Measurements from ENCODE around the gene PLCZ1. TPM values are rescaled to one million over a fixed set of nuclear protein-coding genes. Genes with fewer than 3 reads are reported as not detected.

PLCZ1 gene
- total and polyA plus RNA-seq, 2 experiments from 2014 or later, result not detected

DNA sequence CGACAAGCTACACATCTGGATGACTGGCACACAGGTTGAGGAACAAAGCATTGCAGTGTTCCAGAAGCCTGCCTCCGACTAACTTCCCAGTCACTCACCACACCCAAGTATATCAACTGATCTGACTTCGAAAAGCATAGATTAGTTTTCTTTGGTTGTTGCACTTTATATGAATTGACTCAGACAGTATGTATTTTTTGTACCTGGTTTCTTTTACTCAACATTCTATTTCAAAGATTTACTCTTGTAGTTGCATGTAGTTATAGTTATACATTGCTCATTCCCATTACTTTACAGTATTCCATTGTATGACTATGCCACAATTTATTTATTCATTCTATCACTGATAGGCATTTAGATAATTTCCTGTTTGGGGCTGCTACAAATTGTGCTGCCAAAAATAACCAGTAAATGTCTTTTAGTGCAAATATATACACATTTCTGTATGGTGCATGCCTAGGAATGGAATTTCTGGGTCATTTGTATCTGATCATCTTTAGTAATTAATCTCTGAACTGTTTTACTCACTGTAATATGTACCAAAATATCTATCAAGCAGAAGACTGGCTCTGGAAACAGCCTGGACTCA, 17.8 kb downstream of the PLCZ1 start:
- no peak overlapping the region for H2AFZ ChIP-seq
- H3K4me3 ChIP-seq, result no peak overlapping the region
- no peak overlapping the region for H3K4me2 ChIP-seq
- no peaks in the 10 kb centered on the region for H3K4me1 ChIP-seq (ENCODE audit: insufficient read depth)
- H3K36me3 ChIP-seq (replicated peaks; ENCODE audit: insufficient read depth, low read depth), result no peaks in the 10 kb centered on the region
- no peaks in the 10 kb centered on the region for H3K9me3 ChIP-seq (ENCODE audit: low read depth)
- no peak for DNase-seq (ENCODE audit: low spot score)
- peaks cover 3% of the 10 kb centered on the region for H3K9me2 ChIP-seq (replicated peaks; ENCODE audit: insufficient read depth)
- H3K27me3 ChIP-seq, result no peaks in the 10 kb centered on the region
- H3K79me2 ChIP-seq, result no peaks in the 10 kb centered on the region
- H4K20me1 ChIP-seq (ENCODE audit: insufficient read depth, poor library complexity, severe bottlenecking), result no peaks in the 10 kb centered on the region
- no peak overlapping the region for H3K27ac ChIP-seq
- WGBS (ENCODE audit: low lambda C conversion rate, missing lambda C conversion rate), result 74% methylated on average over 3 of the region's 3 CpGs
- TF ChIP-seq EZH2phosphoT487 (IDR thresholded peaks at IDR 0.05; ENCODE audit: low read depth, severe bottlenecking, unreplicated experiment), result no peak
- TF ChIP-seq, protein P1, sequence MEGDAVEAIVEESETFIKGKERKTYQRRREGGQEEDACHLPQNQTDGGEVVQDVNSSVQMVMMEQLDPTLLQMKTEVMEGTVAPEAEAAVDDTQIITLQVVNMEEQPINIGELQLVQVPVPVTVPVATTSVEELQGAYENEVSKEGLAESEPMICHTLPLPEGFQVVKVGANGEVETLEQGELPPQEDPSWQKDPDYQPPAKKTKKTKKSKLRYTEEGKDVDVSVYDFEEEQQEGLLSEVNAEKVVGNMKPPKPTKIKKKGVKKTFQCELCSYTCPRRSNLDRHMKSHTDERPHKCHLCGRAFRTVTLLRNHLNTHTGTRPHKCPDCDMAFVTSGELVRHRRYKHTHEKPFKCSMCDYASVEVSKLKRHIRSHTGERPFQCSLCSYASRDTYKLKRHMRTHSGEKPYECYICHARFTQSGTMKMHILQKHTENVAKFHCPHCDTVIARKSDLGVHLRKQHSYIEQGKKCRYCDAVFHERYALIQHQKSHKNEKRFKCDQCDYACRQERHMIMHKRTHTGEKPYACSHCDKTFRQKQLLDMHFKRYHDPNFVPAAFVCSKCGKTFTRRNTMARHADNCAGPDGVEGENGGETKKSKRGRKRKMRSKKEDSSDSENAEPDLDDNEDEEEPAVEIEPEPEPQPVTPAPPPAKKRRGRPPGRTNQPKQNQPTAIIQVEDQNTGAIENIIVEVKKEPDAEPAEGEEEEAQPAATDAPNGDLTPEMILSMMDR (IDR thresholded peaks at IDR 0.05; ENCODE audit: poor library complexity), result no peak
- TF ChIP-seq EZH2 (IDR thresholded peaks at IDR 0.05; ENCODE audit: borderline replicate concordance), result no peak

DNA sequence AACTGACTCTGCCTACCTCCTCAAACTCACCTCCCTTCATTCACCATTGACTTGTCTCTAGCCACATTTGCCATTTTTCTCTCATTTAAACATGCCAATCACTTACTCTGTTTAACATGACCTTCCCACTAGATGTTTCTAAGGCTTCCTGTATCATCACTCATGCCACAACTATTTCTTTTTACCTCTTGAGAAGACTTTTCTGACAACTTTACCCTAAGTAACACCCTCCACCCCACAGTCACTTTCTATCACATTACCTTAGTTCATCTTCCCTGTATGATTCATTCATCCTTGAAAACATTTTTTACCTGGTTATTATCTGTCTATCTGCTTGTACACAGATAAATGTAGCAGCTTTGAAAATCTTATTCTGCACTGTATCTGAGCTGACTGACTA, 19.4 kb downstream of the PLCZ1 start:
- no peak for DNase-seq (ENCODE audit: low spot score)
- no peak overlapping the region for H2AFZ ChIP-seq
- no peaks in the 10 kb centered on the region for H3K79me2 ChIP-seq
- no peaks in the 10 kb centered on the region for H3K36me3 ChIP-seq (replicated peaks; ENCODE audit: insufficient read depth, low read depth)
- H3K4me1 ChIP-seq (ENCODE audit: insufficient read depth), result no peaks in the 10 kb centered on the region
- H3K27me3 ChIP-seq, result no peaks in the 10 kb centered on the region
- no peaks in the 10 kb centered on the region for H4K20me1 ChIP-seq (ENCODE audit: insufficient read depth, poor library complexity, severe bottlenecking)
- no peak overlapping the region for H3K27ac ChIP-seq
- no peaks in the 10 kb centered on the region for H3K9me3 ChIP-seq (ENCODE audit: low read depth)
- no peak for TF ChIP-seq EZH2 (IDR thresholded peaks at IDR 0.05; ENCODE audit: borderline replicate concordance)
- TF ChIP-seq EZH2phosphoT487 (IDR thresholded peaks at IDR 0.05; ENCODE audit: low read depth, severe bottlenecking, unreplicated experiment), result no peak
- TF ChIP-seq, protein P1 (IDR thresholded peaks at IDR 0.05; ENCODE audit: poor library complexity), result no peak
- H3K9me2 ChIP-seq (replicated peaks; ENCODE audit: insufficient read depth), result no peaks in the 10 kb centered on the region
- H3K4me2 ChIP-seq, result no peak overlapping the region
- no peak overlapping the region for H3K4me3 ChIP-seq

DNA sequence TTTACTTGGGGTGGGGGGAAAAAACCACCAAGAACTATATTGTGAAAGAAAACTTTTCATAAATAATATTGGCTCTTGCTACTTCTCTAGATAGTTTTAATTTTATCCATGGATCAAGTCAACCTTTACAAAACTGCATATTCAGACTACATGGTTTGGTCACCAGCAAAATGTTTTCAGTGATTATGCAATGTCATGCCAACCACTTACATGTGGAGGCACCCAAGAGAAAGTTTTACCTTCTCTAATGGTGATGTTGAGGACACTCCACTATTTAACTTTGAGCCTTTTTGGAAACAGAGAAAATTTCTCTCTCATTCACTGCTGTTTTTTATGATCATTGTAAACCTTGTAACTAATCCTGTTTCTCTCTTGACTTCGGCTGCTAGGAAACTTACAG, 21.6 kb downstream of the PLCZ1 start:
- Histone ChIP-seq H3K9me2 (replicated peaks; ENCODE audit: insufficient read depth) (no peaks in the 10 kb centered on the region), H4K20me1 (ENCODE audit: insufficient read depth, poor library complexity, severe bottlenecking) (no peaks in the 10 kb centered on the region), H3K36me3 (replicated peaks; ENCODE audit: insufficient read depth, low read depth) (no peaks in the 10 kb centered on the region), H3K4me2 (no peak overlapping the region), H3K4me3 (no peak overlapping the region), H2AFZ (no peak overlapping the region), H3K9me3 (ENCODE audit: low read depth) (no peaks in the 10 kb centered on the region), H3K27me3 (no peaks in the 10 kb centered on the region), H3K4me1 (ENCODE audit: insufficient read depth) (no peaks in the 10 kb centered on the region), H3K27ac (no peak overlapping the region), H3K79me2 (no peaks in the 10 kb centered on the region)
- no peak for DNase-seq (ENCODE audit: low spot score)
- TF ChIP-seq EZH2phosphoT487 (IDR thresholded peaks at IDR 0.05; ENCODE audit: low read depth, severe bottlenecking, unreplicated experiment), result no peak
- 42% methylated on average over 1 of the region's 1 CpG for WGBS (ENCODE audit: low lambda C conversion rate, missing lambda C conversion rate)

DNA sequence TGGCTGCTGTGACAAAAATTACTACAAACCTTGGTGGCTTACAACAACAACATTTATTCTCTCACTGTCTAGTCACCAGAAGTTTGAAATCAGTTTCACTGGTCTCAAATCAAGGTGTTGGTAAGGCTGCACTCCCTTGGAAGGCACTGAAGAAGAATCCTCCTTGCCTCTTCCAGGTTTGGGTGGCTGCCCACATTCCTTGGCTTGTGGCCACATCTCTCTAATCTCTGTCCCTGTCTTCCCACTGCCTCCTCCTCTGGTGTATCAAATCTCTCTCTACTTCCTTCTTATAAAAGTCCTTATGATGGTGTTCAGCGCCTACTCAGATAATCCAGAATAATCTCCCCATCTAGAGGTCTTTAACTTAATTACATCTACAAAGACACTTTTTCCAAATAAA, 31.0 kb downstream of the PLCZ1 start:
- Histone ChIP-seq H3K4me1 (ENCODE audit: insufficient read depth) (no peaks in the 10 kb centered on the region), H3K27ac (no peak overlapping the region), H3K27me3 (no peaks in the 10 kb centered on the region), H3K9me3 (ENCODE audit: low read depth) (no peaks in the 10 kb centered on the region), H4K20me1 (ENCODE audit: insufficient read depth, poor library complexity, severe bottlenecking) (no peaks in the 10 kb centered on the region), H3K4me3 (no peak overlapping the region), H3K9me2 (replicated peaks; ENCODE audit: insufficient read depth) (no peaks in the 10 kb centered on the region), H2AFZ (no peak overlapping the region), H3K36me3 (replicated peaks; ENCODE audit: insufficient read depth, low read depth) (no peaks in the 10 kb centered on the region), H3K79me2 (no peaks in the 10 kb centered on the region), H3K4me2 (no peak overlapping the region)
- WGBS (ENCODE audit: low lambda C conversion rate, missing lambda C conversion rate), result 100% methylated on average over 1 of the region's 1 CpG
- no peak for DNase-seq (ENCODE audit: low spot score)
- TF ChIP-seq EZH2 (IDR thresholded peaks at IDR 0.05; ENCODE audit: borderline replicate concordance) (no peak), EZH2phosphoT487 (IDR thresholded peaks at IDR 0.05; ENCODE audit: low read depth, severe bottlenecking, unreplicated experiment) (no peak)
- TF ChIP-seq, protein P1 (IDR thresholded peaks at IDR 0.05; ENCODE audit: poor library complexity), result no peak

All from hepatocyte (in vitro differentiated cells).